ENCODE data around the gene OR51F1.
"Not testable (repeated sequence)": the region's sequence is repeated elsewhere in the genome, so short reads cannot be mapped to it uniquely, and the experiment has no call there.

- TF ChIP-seq CTCF, POLR2A (IDR thresholded peaks at IDR 0.05): not testable (repeated sequence)
Observed at GRCh38 chr11:4801316-4801715, 31.6 kb upstream of the OR51F1 start.

All from ovary (tissue), 3 donors.